ENCODE measurements around the gene CDKN3.

DNA sequence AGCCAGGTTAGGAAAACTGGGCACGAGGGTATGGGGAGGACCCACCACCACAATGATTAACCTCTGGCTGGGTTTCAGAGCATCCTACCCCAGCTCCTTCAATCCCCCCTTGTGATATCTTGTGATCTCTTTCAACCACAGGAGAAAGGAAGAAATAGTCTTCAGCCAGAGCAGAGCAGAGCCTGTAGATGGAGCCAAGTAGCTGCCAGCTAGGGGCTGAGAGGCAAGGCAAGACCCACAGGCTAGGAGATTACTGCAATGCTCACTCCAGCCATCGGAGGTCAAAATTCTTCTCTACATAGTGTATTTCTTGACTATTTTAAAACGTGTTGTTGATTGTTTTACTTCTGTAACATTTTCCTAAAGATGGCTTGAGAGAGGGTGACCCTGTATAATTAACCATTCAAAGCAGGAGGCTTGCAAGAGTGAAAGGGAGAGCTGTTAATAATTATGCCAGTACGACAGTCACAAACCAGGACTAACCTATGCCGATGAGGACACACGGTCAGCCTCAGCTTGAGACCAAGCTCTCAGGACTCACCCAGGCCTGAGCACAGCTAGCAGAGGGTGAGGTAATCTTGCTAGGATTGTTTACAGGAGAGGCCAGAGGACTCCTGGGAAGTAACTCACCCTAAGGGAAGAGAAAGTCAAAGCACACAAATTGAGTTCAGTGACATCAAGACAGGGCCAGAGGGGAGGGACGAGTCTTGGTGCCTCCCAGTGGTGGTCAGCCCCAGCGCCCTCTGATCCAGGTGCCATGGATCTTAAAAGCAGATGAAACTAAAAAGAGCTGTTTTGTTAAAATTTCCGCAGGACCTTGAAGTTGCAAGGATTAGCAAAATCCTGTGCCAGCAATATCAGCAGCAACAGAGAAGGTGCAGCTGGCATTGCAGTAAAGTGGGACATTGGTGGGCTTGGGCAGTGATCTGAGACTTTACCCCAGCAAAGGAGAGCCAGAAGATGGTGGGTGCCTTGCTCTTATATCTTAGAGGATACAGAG is 29.8 kb upstream of the CDKN3 start:
- no peak for TF ChIP-seq CTCF (IDR thresholded peaks at IDR 0.05)
- TF ChIP-seq EP300 (IDR thresholded peaks at IDR 0.05), result no peak
- no peak for TF ChIP-seq POLR2A (IDR thresholded peaks at IDR 0.05)
